Calu3 (cell line): ENCODE results near the gene CCN6. TPM values are rescaled to one million over a fixed set of nuclear protein-coding genes. Genes with fewer than 3 reads are reported as not detected.
A peak's percentile ranks its signal among the peaks of the same experiment; 100 is the strongest.

ENCODE experiments used
- BruUV-seq: library from RNA; stranded (reverse); fragments of 400-500 nt; replicated peaks from 2 replicates; lab custom pipeline; 2021; lab: Mats Ljungman, UMichigan
- CTCF ChIA-PET: fragments of 300-600 bp; sonication (Branson Sonifier 250); formaldehyde crosslinking; loops from one replicate; lab custom pipeline; 2022; ENCODE audit warnings: antibody characterized with exemption; lab: Charles Lee
- DNase-seq: peaks from one replicate; pipeline ENCODE4 v3.0.0; 2022
- H3K27ac Mint-ChIP-seq: one replicate; pipeline ENCODE4 v1.8.0; 2022; ENCODE audit warnings: mixed read lengths; ENCODE audit not compliant: unreplicated experiment
- H3K27me3 Mint-ChIP-seq: one replicate; pipeline ENCODE4 v1.8.0; 2022; ENCODE audit warnings: mixed read lengths; ENCODE audit not compliant: unreplicated experiment
- H3K36me3 Mint-ChIP-seq: one replicate; pipeline ENCODE4 v1.8.0; 2022; ENCODE audit warnings: mild to moderate bottlenecking, moderate library complexity, mixed read lengths; ENCODE audit not compliant: insufficient read depth, unreplicated experiment
- H3K4me1 Mint-ChIP-seq: one replicate; pipeline ENCODE4 v1.8.0; 2022; ENCODE audit warnings: mild to moderate bottlenecking, low read depth, mixed read lengths; ENCODE audit not compliant: unreplicated experiment
- H3K4me3 Mint-ChIP-seq: one replicate; pipeline ENCODE4 v1.8.0; 2022; ENCODE audit warnings: mild to moderate bottlenecking, low read depth, moderate library complexity, mixed read lengths; ENCODE audit not compliant: unreplicated experiment
- H3K9me3 Mint-ChIP-seq: one replicate; pipeline ENCODE4 v1.8.0; 2022; ENCODE audit warnings: low read depth, mixed read lengths; ENCODE audit not compliant: unreplicated experiment
- intact Hi-C: fragments of 100-400 bp; cut with micrococcal nuclease; formaldehyde crosslinking; loops from one replicate; pipeline ENCODE4 v1.10.0; 2022; ENCODE audit not compliant: unreplicated experiment
- total RNA-seq: library from RNA; stranded (reverse); gene quantifications from 2 replicates; pipeline ENCODE4 v1.2.3, GENCODE V29; 2022
- TF ChIP-seq, protein P1 (sequence below): fragments of 200-600 bp; IDR thresholded peaks from one replicate; pipeline ENCODE4 v1.8.0; 2022; ENCODE audit warnings: antibody characterized with exemption; ENCODE audit not compliant: unreplicated experiment

CCN6 gene
- total RNA-seq, 1 experiment from 2014 or later = not detected

DNA sequence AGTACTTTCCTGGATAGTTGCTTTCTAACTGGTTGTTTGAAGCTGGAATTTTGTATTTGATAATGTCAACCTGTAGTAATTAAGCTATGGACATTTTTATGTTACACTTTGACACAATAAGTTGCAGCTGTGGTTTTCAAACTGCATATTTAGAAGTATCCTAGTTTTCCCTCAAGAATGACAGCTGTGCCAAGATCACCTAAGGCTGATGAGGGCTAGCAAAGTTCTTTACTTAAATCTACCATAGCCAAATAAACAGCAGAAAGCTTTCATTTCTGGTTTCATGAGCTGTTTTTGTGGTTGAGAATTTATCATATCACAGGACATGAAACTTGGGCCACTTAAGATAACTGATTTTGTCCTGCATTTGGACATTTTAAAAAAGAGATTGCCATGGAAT, 64.1 kb downstream of the CCN6 start:
- no TSS peak for BruUV-seq
- no peak for DNase-seq
- Mint-ChIP-seq H3K4me3 (no peak overlapping the region), H3K9me3 (no peaks in the 10 kb centered on the region), H3K27ac (peak overlapping the region; percentile 15), H3K36me3 (peaks cover 32% of the 10 kb centered on the region), H3K27me3 (no peaks in the 10 kb centered on the region), H3K4me1 (peaks cover 11% of the 10 kb centered on the region)
- TF ChIP-seq, protein P1, sequence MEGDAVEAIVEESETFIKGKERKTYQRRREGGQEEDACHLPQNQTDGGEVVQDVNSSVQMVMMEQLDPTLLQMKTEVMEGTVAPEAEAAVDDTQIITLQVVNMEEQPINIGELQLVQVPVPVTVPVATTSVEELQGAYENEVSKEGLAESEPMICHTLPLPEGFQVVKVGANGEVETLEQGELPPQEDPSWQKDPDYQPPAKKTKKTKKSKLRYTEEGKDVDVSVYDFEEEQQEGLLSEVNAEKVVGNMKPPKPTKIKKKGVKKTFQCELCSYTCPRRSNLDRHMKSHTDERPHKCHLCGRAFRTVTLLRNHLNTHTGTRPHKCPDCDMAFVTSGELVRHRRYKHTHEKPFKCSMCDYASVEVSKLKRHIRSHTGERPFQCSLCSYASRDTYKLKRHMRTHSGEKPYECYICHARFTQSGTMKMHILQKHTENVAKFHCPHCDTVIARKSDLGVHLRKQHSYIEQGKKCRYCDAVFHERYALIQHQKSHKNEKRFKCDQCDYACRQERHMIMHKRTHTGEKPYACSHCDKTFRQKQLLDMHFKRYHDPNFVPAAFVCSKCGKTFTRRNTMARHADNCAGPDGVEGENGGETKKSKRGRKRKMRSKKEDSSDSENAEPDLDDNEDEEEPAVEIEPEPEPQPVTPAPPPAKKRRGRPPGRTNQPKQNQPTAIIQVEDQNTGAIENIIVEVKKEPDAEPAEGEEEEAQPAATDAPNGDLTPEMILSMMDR = no peak
- intact Hi-C loops = no loop called here
- CTCF ChIA-PET = no interaction called here

Other genes starting within 250 kb of the CCN6 start
- gene FYN, start 180.7 kb upstream of the CCN6 start, total RNA-seq = 61.0 and 64.6 TPM in 2 replicates
- gene TUBE1, start 33.4 kb downstream of the CCN6 start, total RNA-seq = 21.0 and 25.6 TPM in 2 replicates
- gene FAM229B, start 33.5 kb downstream of the CCN6 start, total RNA-seq = 13.0 TPM in 2 replicates
- gene LAMA4, start 200.5 kb downstream of the CCN6 start, total RNA-seq = 85.8 and 89.9 TPM in 2 replicates